GM23338 (cell line): ENCODE measurements around the gene TRIB2. TPM values are rescaled to one million over a fixed set of nuclear protein-coding genes. Genes with fewer than 3 reads are reported as not detected.

ENCODE experiments used
- ATAC-seq: fragments of 200-7000 bp; cut with Tn5 transposase; 3 replicates; pipeline ENCODE4 v1.9.1; 2020
- DNase-seq: peaks from one replicate; pipeline ENCODE4 v3.0.0-alpha.2; 2015; ENCODE audit warnings: low spot score
- H2AFZ ChIP-seq: fragments of 200-600 bp; sonication (generic); 2 replicates; pipeline ENCODE4 v1.8.0; 2016; ENCODE audit warnings: antibody characterized with exemption, mild to moderate bottlenecking, moderate library complexity
- H3F3A ChIP-seq: fragments of 200-600 bp; sonication (generic); replicated peaks from 2 replicates; pipeline ENCODE4 v1.8.0; 2017; ENCODE audit warnings: antibody characterized with exemption, mixed run types, low read depth
- H3K27ac ChIP-seq: fragments of 200-600 bp; sonication (generic); 2 replicates; pipeline ENCODE4 v1.6.1; 2016; ENCODE audit warnings: low read depth
- H3K27me3 ChIP-seq: fragments of 200-600 bp; sonication (generic); 2 replicates; pipeline ENCODE4 v1.8.0; 2016; ENCODE audit warnings: mild to moderate bottlenecking, mixed run types, moderate library complexity; ENCODE audit not compliant: insufficient read depth
- H3K36me3 ChIP-seq: fragments of 200-600 bp; sonication (generic); 2 replicates; pipeline ENCODE4 v1.8.0; 2016; ENCODE audit warnings: mild to moderate bottlenecking; ENCODE audit not compliant: insufficient read depth
- H3K4me1 ChIP-seq: fragments of 200-600 bp; sonication (generic); 2 replicates; pipeline ENCODE4 v1.8.0; 2016; ENCODE audit warnings: mild to moderate bottlenecking, moderate library complexity; ENCODE audit not compliant: insufficient read depth
- H3K4me2 ChIP-seq: fragments of 200-600 bp; sonication (generic); 2 replicates; pipeline ENCODE4 v1.7.1; 2017; ENCODE audit warnings: mixed run types
- H3K4me3 ChIP-seq: fragments of 200-600 bp; sonication (generic); 2 replicates; pipeline ENCODE4 v1.6.1; 2016; ENCODE audit warnings: mixed run types
- H3K79me2 ChIP-seq: fragments of 200-600 bp; sonication (generic); replicated peaks from 2 replicates; pipeline ENCODE4 v1.8.0; 2017; ENCODE audit warnings: mild to moderate bottlenecking; ENCODE audit not compliant: insufficient read depth
- H3K9me2 ChIP-seq: fragments of 200-600 bp; sonication (generic); 2 replicates; pipeline ENCODE4 v1.8.0; 2017; ENCODE audit not compliant: insufficient read depth
- H4K20me1 ChIP-seq: fragments of 200-600 bp; sonication (generic); replicated peaks from 2 replicates; pipeline ENCODE4 v1.8.0; 2017; ENCODE audit warnings: mild to moderate bottlenecking; ENCODE audit not compliant: insufficient read depth
- H3K27ac Mint-ChIP-seq: 2 replicates; pipeline ENCODE4 v1.8.0; 2020; ENCODE audit warnings: inconsistent platforms, mild to moderate bottlenecking, moderate library complexity, mixed read lengths
- H3K27me3 Mint-ChIP-seq: 3 replicates; pipeline ENCODE4 v1.8.0; 2022; ENCODE audit warnings: low read depth, mild to moderate bottlenecking, moderate library complexity, mixed read lengths, inconsistent platforms; ENCODE audit not compliant: insufficient read depth, poor library complexity
- H3K36me3 Mint-ChIP-seq: 3 replicates; pipeline ENCODE4 v1.8.0; 2021; ENCODE audit warnings: low read depth, mild to moderate bottlenecking, inconsistent platforms, moderate library complexity, mixed read lengths
- H3K4me1 Mint-ChIP-seq: 3 replicates; pipeline ENCODE4 v1.8.0; 2020; ENCODE audit warnings: mild to moderate bottlenecking, inconsistent platforms, mixed read lengths
- H3K4me3 Mint-ChIP-seq: 3 replicates; pipeline ENCODE4 v1.8.0; 2021; ENCODE audit warnings: moderate library complexity, mild to moderate bottlenecking, inconsistent platforms, mixed read lengths
- H3K9me3 Mint-ChIP-seq: 3 replicates; pipeline ENCODE4 v1.8.0; 2020; ENCODE audit warnings: moderate library complexity, mild to moderate bottlenecking, inconsistent platforms, mixed read lengths
- CREB1 ChIP-seq: fragments of 250-450 bp; sonication (Bioruptor Pico); IDR thresholded peaks from 2 replicates; pipeline ENCODE4 v1.5.0; 2020; ENCODE audit warnings: low read depth, mild to moderate bottlenecking, moderate library complexity
- EZH2 ChIP-seq: fragments of 200-600 bp; sonication (generic); IDR thresholded peaks from one replicate; pipeline ENCODE4 v1.8.0; 2017; ENCODE audit warnings: antibody characterized with exemption, mild to moderate bottlenecking, low read depth; ENCODE audit not compliant: unreplicated experiment
- JUNB ChIP-seq: IDR thresholded peaks from one replicate; pipeline ENCODE4 v1.6.1; 2016; ENCODE audit warnings: antibody characterized with exemption; ENCODE audit not compliant: unreplicated experiment
- POLR2AphosphoS5 ChIP-seq: IDR thresholded peaks from 2 replicates; pipeline ENCODE4 v1.6.1; 2016; ENCODE audit warnings: antibody characterized with exemption, low read depth
- STAT1 ChIP-seq: IDR thresholded peaks from one replicate; pipeline ENCODE4 v1.6.1; 2016; ENCODE audit warnings: antibody characterized with exemption; ENCODE audit not compliant: unreplicated experiment
- ZNF331 ChIP-seq: fragments of 250-450 bp; sonication (Bioruptor Pico); IDR thresholded peaks from 2 replicates; pipeline ENCODE4 v1.5.0; 2020; ENCODE audit warnings: low read depth, mild to moderate bottlenecking, moderate library complexity
- polyA plus RNA-seq: library from polyadenylated mRNA; unstranded; fragments of >200 nt; fragmentation: Nextera tagmentation; extraction: Ambion mirVana; gene quantifications from 2 replicates; pipeline ENCODE4 v1.2.1, GENCODE V29; 2016
- total RNA-seq: library from RNA; depleted of rRNA; stranded (reverse); fragments of >200 nt; shearing (Covaris generic); gene quantifications from 2 replicates; pipeline ENCODE4 v1.2.3, GENCODE V29; 2014
- TF ChIP-seq, protein P1 (sequence below), 2 experiments: fragments of 200-600 bp in 1 of 2; sonication (generic) in 1 of 2; conservative IDR thresholded peaks; 2 replicates each; pipeline versions ENCODE4 v1.5.1 to v1.6.1; 2016 to 2017; ENCODE audit warnings: antibody characterized with exemption in 2 of 2, low read depth in 2 of 2, mild to moderate bottlenecking in 2 of 2, moderate library complexity in 1 of 2
- TF ChIP-seq, protein P2 (sequence below): IDR thresholded peaks from 2 replicates; pipeline ENCODE4 v1.6.1; 2016; ENCODE audit warnings: antibody characterized with exemption
- TF ChIP-seq, protein P3 (sequence below): IDR thresholded peaks from one replicate; pipeline ENCODE4 v1.6.1; 2018; ENCODE audit warnings: antibody characterized with exemption; ENCODE audit not compliant: unreplicated experiment

TRIB2 gene
- total and polyA plus RNA-seq, 2 experiments from 2014 or later = 40.3 to 109 TPM

DNA sequence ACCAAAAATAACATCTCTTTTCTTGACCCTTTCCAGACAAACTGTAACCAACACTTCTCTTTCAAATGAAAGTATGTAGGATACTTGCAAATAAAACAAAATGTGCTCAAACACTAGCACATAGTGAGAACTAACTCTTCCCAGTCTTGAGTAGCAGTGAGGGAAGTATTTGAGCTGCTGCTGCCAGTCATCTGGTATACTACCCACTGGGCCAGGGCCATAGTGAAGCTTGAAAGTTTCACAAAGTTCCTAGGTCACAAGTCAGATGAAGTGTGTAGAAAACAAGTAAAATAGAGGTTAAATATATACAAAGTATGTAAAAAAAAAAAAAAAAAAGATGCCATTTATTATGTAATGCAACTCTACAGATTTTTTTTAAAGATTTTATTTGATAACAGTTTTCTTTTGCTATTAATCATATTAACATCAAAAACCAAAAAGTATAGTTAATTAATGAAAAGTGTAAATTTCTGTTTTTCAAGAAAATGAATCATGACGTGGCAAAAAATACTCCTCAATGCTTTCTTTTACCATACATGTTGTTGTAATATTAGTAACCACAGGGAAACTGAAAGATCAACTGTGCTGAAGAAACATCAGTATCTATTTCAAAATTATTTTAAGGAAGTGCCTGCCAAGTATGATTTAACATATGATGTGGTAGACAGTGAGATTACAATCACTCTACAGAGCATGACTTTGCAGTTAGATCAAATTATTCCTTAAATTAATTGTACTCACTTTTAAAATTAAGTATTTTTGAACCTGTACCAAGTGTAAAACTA lies 21.6 kb upstream of the TRIB2 start (continued):
- TF ChIP-seq, protein P1, sequence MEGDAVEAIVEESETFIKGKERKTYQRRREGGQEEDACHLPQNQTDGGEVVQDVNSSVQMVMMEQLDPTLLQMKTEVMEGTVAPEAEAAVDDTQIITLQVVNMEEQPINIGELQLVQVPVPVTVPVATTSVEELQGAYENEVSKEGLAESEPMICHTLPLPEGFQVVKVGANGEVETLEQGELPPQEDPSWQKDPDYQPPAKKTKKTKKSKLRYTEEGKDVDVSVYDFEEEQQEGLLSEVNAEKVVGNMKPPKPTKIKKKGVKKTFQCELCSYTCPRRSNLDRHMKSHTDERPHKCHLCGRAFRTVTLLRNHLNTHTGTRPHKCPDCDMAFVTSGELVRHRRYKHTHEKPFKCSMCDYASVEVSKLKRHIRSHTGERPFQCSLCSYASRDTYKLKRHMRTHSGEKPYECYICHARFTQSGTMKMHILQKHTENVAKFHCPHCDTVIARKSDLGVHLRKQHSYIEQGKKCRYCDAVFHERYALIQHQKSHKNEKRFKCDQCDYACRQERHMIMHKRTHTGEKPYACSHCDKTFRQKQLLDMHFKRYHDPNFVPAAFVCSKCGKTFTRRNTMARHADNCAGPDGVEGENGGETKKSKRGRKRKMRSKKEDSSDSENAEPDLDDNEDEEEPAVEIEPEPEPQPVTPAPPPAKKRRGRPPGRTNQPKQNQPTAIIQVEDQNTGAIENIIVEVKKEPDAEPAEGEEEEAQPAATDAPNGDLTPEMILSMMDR (conservative IDR thresholded peaks at IDR 0.05; ENCODE audit: low read depth in 2 of 2) = no peak

DNA sequence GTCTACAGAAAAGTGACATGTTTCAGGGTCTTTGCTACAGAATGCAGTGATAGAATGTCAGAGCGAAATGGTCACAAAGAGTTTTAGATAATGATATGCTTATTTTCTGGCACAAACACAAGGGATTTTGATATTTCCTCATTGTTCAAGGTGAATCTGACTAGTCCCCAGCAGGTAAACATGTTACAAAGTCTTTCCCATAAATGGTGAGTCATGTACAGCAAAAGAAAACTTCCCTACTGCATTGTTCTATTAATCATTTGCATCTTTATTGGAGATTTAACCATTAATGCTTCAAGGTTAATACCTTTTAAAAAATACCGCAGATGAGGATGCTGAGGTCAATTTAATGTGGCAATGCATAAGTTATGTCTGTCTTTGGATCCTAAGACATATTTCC lies 19.1 kb upstream of the TRIB2 start:
- Histone ChIP-seq H3K36me3 (no peaks in the 10 kb centered on the region), H3K9me2 (no peaks in the 10 kb centered on the region), H2AFZ (no peak overlapping the region), H4K20me1 (no peaks in the 10 kb centered on the region), H3K79me2 (no peaks in the 10 kb centered on the region), H3K4me1 (no peaks in the 10 kb centered on the region), H3K4me3 (no peak overlapping the region), H3K4me2 (no peak overlapping the region), H3K27me3 (no peaks in the 10 kb centered on the region), H3F3A (no peaks in the 10 kb centered on the region), H3K27ac (no peak overlapping the region)
- no peak overlapping the region for H3K27ac Mint-ChIP-seq
- peaks cover 8% of the 10 kb centered on the region; the same call in 2 of the 3 replicates for H3K4me1 Mint-ChIP-seq
- no peak overlapping the region for H3K4me3 Mint-ChIP-seq
- ATAC-seq (no peak), DNase-seq (no peak)
- H3K27me3 Mint-ChIP-seq = peaks cover 2% of the 10 kb centered on the region
- peaks cover 7% of the 10 kb centered on the region; the same call in 1 of the 3 replicates for H3K9me3 Mint-ChIP-seq
- 0 out of 3 replicates have a peak, but pooled peaks cover 5% of the 10 kb centered on the region for H3K36me3 Mint-ChIP-seq
- TF ChIP-seq ZNF331 (CRISPR knock-in tag) (no peak), EZH2 (no peak), STAT1 (no peak), JUNB (no peak), POLR2AphosphoS5 (no peak), CREB1 (CRISPR knock-in tag) (no peak)
- TF ChIP-seq, protein P1 (conservative IDR thresholded peaks at IDR 0.05; ENCODE audit: low read depth in 2 of 2) = no peak
- TF ChIP-seq, protein P2, sequence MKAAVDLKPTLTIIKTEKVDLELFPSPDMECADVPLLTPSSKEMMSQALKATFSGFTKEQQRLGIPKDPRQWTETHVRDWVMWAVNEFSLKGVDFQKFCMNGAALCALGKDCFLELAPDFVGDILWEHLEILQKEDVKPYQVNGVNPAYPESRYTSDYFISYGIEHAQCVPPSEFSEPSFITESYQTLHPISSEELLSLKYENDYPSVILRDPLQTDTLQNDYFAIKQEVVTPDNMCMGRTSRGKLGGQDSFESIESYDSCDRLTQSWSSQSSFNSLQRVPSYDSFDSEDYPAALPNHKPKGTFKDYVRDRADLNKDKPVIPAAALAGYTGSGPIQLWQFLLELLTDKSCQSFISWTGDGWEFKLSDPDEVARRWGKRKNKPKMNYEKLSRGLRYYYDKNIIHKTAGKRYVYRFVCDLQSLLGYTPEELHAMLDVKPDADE = no peak
- TF ChIP-seq, protein P3, sequence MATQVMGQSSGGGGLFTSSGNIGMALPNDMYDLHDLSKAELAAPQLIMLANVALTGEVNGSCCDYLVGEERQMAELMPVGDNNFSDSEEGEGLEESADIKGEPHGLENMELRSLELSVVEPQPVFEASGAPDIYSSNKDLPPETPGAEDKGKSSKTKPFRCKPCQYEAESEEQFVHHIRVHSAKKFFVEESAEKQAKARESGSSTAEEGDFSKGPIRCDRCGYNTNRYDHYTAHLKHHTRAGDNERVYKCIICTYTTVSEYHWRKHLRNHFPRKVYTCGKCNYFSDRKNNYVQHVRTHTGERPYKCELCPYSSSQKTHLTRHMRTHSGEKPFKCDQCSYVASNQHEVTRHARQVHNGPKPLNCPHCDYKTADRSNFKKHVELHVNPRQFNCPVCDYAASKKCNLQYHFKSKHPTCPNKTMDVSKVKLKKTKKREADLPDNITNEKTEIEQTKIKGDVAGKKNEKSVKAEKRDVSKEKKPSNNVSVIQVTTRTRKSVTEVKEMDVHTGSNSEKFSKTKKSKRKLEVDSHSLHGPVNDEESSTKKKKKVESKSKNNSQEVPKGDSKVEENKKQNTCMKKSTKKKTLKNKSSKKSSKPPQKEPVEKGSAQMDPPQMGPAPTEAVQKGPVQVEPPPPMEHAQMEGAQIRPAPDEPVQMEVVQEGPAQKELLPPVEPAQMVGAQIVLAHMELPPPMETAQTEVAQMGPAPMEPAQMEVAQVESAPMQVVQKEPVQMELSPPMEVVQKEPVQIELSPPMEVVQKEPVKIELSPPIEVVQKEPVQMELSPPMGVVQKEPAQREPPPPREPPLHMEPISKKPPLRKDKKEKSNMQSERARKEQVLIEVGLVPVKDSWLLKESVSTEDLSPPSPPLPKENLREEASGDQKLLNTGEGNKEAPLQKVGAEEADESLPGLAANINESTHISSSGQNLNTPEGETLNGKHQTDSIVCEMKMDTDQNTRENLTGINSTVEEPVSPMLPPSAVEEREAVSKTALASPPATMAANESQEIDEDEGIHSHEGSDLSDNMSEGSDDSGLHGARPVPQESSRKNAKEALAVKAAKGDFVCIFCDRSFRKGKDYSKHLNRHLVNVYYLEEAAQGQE = no peak
